ENCODE measurements around the gene ARID3B.

The ARID3B gene

DNA sequence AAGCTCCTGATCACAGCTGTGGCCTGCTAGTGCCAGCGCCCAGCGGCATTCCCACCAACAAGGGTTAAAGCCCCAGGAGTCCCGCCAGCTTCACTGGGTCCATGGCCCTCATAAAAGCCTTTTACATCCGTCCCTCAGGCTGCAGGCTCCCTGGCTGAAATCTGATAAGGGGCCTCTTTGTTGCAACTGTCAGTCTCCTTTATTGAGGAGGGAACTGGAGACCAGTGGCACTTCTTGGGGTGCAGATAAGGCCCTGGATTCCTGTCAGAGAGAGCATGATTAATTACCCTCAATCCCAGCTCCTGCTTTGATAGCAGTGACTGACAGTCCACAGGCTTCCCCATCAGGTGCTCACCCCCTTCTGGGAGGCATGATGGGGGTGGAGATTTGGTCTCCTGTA lies 43.8 kb downstream of the ARID3B start:
- no peak for DNase-seq
- Histone ChIP-seq H3K27ac (no peak overlapping the region), H3K27me3 (ENCODE audit: insufficient read depth, low read depth, severe bottlenecking) (no peaks in the 10 kb centered on the region), H3K9me3 (ENCODE audit: severe bottlenecking) (no peaks in the 10 kb centered on the region), H3K4me3 (ENCODE audit: low read depth, low read length) (no peak overlapping the region), H3K36me3 (peaks cover 49% of the 10 kb centered on the region)
- TF ChIP-seq, protein P1, sequence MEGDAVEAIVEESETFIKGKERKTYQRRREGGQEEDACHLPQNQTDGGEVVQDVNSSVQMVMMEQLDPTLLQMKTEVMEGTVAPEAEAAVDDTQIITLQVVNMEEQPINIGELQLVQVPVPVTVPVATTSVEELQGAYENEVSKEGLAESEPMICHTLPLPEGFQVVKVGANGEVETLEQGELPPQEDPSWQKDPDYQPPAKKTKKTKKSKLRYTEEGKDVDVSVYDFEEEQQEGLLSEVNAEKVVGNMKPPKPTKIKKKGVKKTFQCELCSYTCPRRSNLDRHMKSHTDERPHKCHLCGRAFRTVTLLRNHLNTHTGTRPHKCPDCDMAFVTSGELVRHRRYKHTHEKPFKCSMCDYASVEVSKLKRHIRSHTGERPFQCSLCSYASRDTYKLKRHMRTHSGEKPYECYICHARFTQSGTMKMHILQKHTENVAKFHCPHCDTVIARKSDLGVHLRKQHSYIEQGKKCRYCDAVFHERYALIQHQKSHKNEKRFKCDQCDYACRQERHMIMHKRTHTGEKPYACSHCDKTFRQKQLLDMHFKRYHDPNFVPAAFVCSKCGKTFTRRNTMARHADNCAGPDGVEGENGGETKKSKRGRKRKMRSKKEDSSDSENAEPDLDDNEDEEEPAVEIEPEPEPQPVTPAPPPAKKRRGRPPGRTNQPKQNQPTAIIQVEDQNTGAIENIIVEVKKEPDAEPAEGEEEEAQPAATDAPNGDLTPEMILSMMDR (IDR thresholded peaks at IDR 0.05; ENCODE audit: low read depth, low read length) = no peak

- DNase-seq = no peak
- no peaks in the 10 kb centered on the region for H3K27me3 ChIP-seq (ENCODE audit: insufficient read depth, low read depth, severe bottlenecking)
- TF ChIP-seq, protein P1 (IDR thresholded peaks at IDR 0.05; ENCODE audit: low read depth, low read length) = no peak
- H3K4me3 ChIP-seq (ENCODE audit: low read depth, low read length) = no peak overlapping the region
- H3K36me3 ChIP-seq = peaks cover 51% of the 10 kb centered on the region
- H3K27ac ChIP-seq = no peak overlapping the region
- H3K9me3 ChIP-seq (ENCODE audit: severe bottlenecking) = no peaks in the 10 kb centered on the region
These were observed 44.2 kb downstream of the ARID3B start for GRCh38 chr15:74585191-74585590.

GRCh38 chr15:74585857-74586256 lies 44.8 kb downstream of the ARID3B start:
- no peaks in the 10 kb centered on the region for H3K9me3 ChIP-seq (ENCODE audit: severe bottlenecking)
- H3K4me3 ChIP-seq (ENCODE audit: low read depth, low read length) = no peak overlapping the region
- DNase-seq = no peak
- H3K36me3 ChIP-seq = peaks cover 51% of the 10 kb centered on the region
- H3K27ac ChIP-seq = no peak overlapping the region
- H3K27me3 ChIP-seq (ENCODE audit: insufficient read depth, low read depth, severe bottlenecking) = no peaks in the 10 kb centered on the region
- TF ChIP-seq, protein P1 (IDR thresholded peaks at IDR 0.05; ENCODE audit: low read depth, low read length) = no peak

DNA sequence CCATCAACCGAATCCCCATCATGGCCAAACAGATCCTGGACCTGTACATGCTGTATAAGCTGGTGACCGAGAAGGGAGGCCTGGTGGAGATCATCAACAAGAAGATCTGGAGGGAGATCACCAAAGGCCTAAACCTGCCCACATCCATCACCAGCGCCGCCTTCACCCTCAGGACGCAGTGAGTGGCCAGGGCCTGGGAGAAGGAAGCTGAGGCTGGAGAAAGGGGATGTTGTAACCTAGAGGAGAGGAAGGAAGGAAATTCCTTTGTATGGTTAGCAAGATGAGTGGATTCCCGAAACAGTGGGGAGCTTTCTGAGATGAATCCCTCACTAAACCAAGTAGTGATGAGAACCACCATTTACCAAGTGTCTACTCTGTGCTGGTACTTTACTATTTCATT lies 48.8 kb downstream of the ARID3B start:
- Histone ChIP-seq H3K27ac (no peak overlapping the region), H3K27me3 (ENCODE audit: insufficient read depth, low read depth, severe bottlenecking) (no peaks in the 10 kb centered on the region), H3K9me3 (ENCODE audit: severe bottlenecking) (no peaks in the 10 kb centered on the region), H3K4me3 (ENCODE audit: low read depth, low read length) (no peak overlapping the region), H3K36me3 (peaks cover 81% of the 10 kb centered on the region)
- DNase-seq = no peak
- TF ChIP-seq, protein P1 (IDR thresholded peaks at IDR 0.05; ENCODE audit: low read depth, low read length) = no peak

- Histone ChIP-seq H3K27me3 (ENCODE audit: insufficient read depth, low read depth, severe bottlenecking) (no peaks in the 10 kb centered on the region), H3K9me3 (ENCODE audit: severe bottlenecking) (no peaks in the 10 kb centered on the region), H3K27ac (no peak overlapping the region), H3K36me3 (peaks cover 66% of the 10 kb centered on the region), H3K4me3 (ENCODE audit: low read depth, low read length) (no peak overlapping the region)
- TF ChIP-seq, protein P1 (IDR thresholded peaks at IDR 0.05; ENCODE audit: low read depth, low read length) = no peak
- no peak for DNase-seq
These were observed 51.2 kb downstream of the ARID3B start for GRCh38 chr15:74592222-74592621.

DNA sequence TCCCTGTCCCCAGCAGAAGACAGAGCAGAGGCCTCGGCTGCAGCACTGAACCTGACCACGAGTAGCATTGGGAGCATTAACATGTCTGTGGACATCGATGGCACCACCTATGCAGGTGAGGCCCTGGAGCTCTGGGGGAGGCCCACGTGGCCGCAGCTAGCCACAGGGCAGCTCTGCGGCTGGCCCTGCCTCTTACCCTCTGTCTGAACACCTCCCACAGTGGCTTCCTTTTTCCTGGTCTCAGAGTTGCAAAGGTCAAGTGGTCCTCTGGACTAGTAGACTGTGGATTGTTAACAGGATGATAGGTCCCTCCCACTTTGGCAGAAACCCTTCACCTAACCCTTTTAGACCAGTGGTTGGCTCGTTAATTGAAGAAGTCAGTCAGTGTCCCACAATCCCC lies 52.1 kb downstream of the ARID3B start:
- Histone ChIP-seq H3K27me3 (ENCODE audit: insufficient read depth, low read depth, severe bottlenecking) (no peaks in the 10 kb centered on the region), H3K9me3 (ENCODE audit: severe bottlenecking) (no peaks in the 10 kb centered on the region), H3K27ac (no peak overlapping the region), H3K36me3 (peaks cover 67% of the 10 kb centered on the region), H3K4me3 (ENCODE audit: low read depth, low read length) (no peak overlapping the region)
- DNase-seq = no peak
- TF ChIP-seq, protein P1 (IDR thresholded peaks at IDR 0.05; ENCODE audit: low read depth, low read length) = no peak

Measured in WERI-Rb-1 (cell line).